Stimulated activated CD8-positive, alpha-beta memory T cell treated with anti-CD3 and anti-CD28 coated beads, Interleukin-4, amount 100 ng/mL, for 4 hours (primary cell): Measurements from ENCODE around the gene PNP.
A peak's percentile ranks its signal among the peaks of the same experiment; 100 is the strongest.
"Not testable (repeated sequence)": the region's sequence is repeated elsewhere in the genome, so short reads cannot be mapped to it uniquely, and the experiment has no call there.

Source experiments
- DNase-seq, 2 donors: peaks; one replicate each; pipeline ENCODE4 v3.0.0-alpha.2; 2020; ENCODE audit warnings: low read depth in 2 of 2, low spot score in 1 of 2

Gene PNP

DNA sequence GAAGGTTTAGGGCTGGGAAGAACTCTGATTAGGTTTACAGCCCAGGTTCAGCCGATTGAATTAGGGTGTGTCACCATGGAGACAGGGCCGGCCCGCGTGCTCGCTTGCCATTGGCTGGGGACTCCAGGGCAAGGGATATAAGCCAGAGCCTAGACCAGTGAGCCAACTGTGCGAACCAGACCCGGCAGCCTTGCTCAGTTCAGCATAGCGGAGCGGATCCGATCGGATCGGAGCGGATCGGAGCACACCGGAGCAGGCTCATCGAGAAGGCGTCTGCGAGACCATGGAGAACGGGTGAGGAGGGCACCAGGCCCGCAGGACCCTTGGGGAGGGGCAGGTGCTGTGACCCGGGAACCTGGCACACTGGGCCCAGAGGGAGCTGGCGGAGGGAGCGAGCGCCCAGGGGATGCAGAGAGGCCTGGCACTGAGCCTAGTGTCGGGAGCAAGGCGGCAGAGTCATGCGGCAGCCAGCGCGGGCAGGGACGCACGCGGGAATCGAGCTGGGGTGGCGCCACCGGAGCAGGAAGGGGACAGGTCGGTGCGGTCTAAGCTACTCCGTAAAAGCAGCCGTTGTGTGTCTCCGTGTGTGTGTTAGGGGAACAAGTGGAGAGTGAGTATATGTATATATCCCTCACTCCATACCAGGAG, at the start of gene PNP:
PNP (plus strand) TSS at position 165 of the 648 bp plus-strand sequence; CDS start at position 284, 119 bp downstream.
- DNase-seq: peak; percentile 73 to 74

DNA sequence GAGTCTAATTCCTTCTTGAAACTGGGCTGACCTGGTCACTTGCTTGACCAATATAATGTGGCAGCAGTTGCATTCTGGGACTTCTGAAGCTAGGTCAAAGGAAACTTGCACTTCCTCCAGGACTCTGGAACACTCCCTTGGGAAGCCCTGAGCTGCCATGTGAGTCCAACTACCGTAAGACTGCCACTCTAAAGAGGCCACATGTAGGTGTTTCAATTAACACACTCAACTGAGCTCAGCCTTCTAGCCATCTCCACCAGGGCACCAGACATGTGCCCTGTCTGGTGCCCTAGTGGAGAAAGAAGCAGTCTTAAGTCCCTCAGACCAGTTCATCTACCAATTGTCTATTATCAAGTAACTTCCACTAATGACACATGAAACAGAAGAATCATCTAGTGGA, 49.8 kb upstream of the PNP start:
- DNase-seq: no peak

DNA sequence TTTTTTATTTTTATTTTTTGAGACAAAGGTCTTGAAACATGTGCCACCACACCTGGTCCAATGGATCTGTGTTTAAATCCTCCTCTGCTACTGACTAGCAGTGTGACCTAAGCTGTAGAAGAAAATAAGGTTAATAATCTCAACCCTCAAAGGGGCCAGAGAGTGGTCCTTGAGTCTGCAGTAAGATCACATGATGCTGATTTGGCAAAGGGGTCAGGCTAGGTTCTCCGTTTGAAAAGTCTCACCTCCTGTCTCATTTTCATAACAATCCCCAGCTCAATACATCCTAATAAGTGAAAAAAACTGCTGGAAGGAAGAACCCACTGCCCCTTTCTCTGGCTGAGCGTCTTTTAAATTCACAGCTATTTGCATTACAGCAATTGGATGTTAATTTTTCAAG, 47.9 kb upstream of the PNP start:
- DNase-seq: no peak

DNA sequence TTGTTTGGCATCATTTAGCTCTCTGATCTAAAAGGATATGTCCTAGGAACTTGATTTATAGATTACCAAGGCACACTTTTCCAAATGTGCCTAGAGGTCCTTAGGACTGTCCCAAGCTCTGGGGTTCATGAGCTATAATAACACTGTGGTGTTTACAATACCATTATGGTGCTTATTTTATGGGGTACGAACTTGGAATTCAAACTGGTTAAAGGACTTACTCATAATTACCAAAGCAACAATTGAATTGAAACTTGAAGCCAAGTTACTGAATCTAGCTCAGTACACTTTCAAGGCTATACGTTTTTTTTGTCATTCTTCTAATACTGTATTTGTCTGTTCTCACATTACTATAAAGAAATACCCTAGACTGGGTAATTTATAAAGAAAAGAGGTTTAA, 46.3 kb upstream of the PNP start:
- no peak for DNase-seq

DNA sequence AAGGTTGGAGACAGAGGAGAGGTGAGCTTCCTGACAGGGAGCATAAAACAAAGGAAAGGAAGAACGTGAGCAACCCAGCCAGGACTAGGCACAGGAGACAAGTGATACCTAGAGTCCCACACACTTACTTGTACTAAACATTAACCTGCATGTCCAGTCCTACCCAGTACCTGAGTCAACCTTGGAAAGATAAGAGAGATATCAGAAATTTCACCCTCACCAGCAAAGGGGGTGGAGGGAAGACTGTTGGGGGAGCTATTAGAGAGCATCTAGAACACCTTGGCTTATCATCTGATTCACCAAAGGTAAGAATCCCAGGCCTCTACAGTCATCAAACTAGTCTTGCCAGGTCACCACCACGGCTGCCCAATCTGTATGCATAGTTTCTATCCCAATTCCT, 44.4 kb upstream of the PNP start:
- DNase-seq: no peak

DNA sequence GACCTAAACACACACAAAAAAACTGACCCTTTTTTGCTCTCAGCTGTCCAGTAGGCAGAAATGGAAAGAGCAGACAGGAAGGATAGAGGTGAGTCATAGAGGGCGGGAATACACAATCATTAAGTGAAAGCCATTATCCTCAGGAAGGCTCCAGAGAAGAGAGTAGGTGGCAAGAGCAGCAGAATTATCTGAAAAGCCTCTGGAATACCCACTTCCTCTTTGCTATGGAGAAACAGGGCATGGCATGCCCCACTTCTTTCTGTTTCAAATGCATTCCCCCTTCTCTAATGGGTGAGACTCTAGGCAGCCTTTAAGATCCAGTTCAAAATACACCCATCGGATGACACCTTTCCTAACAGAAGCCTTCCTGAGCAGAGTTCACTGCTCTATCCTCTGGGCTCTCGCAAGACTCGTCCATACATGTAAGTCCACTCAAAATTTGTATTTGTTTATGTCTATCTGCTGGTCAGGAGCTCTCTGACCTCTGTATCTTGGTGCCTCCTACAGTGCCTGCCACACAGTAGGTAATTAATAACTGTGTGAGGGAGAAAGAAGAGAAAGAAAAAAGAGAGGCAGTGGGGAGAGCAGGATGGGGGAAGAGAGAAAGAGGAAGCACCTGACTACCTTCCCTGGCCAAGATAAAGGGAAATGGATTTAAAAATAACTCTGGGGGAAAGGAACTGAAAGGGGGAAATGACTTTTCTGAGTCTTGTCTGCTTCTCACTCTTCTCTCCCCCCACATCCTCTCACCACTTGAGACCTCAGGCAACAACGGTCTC, 41.8 kb upstream of the PNP start:
- no peak for DNase-seq

DNA sequence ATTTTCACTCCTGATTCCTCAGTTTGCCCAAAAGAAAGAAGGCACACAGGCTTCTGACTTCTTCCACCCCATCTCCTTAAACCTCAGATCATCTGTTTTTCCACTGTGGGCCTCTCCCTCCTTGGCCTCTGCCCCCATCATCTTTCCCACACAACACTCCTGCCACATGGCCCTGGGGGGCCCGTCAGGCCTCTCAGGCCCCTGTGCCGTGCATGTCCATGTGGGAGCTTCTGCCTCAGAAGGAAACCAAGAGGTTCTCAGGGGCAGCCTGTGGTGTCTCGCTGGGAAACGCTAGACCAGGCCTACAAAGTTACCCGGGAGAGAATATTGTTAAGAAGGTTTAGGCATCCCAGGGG, 41.2 kb upstream of the PNP start:
- no peak for DNase-seq

DNA sequence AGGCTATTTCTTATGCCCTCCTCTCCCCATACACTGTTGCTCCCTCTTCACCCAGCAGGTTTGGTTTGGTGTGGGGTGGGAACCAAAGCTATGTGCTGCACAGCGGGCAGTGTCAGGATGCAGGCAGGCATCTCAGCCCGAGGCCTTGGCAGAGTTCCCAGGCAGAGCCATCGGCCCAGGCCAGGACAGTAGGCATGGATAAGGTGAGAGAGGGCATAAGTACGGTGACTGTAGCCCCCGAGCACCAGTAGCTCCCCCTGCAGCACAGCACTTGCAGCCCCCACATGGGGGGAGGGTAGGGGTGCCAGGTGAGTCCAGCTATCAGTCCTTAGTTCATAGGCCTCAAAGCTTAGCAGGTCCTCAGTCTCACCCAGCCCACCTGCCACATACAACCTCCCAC, 40.4 kb upstream of the PNP start:
- DNase-seq: no peak

DNA sequence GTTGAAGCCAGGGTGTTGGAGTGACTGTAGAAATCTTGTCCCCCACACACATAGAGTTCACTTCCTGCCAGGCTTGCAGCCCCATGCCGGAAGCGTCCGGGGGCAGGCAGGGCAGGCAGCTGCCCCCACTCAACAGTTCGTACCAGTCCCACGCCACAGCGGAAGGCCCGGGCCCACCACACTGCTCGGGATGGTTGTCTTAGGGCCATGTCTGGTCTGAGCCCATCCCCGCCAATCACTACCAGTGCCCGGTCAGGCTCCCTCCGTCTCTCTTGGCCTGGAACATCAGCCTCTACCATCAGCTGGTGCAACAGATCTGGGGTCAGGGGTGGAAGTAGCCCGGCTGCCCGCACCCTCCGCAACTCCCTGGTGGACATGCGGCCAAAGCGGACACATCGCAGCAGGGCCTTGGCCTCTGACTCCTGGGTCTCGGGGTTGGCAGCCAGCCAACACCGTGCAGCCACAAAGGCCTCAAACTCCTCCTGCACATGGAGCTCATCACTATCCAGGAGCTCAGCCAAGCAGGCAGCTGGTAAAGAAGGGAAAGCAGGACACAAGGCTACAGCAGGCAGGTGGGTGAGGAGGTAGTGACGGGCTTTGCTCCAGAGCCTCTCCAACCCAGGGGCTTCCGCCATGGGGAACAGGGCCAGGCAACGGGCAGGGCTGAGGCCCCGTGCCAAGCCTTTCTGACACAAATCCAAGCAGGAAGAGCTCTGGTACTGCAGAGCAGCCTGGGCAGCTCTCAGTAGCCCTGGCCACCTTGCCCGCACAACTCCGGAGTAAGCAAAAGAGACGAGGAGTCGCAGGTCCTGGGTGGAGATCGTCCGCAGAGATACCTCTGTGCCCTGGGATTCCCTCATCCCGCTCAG, 39.2 kb upstream of the PNP start:
- no peak for DNase-seq

DNA sequence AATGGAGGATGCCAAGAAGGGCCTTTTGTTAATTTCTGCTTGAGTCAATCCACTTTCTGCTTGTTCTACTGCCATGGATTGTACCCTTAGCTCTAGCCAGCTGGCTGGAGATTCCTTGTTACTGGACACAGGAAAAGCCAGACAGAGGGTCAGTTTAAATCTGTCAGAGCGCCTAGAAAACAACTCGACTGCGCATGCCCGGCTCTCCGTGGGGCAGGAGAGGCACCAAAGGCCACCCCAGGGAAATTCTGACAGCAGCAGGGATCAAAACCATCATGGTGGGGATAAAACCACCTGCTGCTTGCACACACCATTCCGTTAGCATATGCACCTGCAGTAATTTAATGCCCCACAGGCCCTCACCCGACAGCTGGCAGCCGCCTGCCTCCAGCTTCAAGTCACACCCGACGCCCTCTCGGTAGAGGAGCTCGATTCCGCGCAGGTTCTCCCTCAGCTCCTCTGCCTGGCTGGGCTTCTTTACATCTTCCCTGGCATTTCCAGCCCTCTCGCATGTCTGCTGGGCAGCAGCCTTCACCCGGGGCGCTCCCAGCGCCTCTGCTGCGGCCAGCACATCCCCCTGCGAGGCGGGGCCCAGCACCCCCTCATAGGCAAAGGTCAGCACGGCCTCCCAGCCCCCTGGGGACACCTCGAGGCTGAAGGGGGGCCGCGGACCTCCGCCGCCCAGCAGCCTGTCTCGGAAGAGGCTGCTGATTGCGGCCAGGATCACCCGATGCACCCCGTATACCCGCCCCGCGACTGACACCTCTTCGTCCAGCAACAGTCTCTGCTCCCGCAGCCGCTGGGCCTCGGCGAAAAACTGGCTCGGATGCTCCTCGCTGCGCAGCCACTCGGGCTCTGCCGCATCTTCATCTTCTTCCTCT, 34.3 kb upstream of the PNP start:
- no peak for DNase-seq

DNA sequence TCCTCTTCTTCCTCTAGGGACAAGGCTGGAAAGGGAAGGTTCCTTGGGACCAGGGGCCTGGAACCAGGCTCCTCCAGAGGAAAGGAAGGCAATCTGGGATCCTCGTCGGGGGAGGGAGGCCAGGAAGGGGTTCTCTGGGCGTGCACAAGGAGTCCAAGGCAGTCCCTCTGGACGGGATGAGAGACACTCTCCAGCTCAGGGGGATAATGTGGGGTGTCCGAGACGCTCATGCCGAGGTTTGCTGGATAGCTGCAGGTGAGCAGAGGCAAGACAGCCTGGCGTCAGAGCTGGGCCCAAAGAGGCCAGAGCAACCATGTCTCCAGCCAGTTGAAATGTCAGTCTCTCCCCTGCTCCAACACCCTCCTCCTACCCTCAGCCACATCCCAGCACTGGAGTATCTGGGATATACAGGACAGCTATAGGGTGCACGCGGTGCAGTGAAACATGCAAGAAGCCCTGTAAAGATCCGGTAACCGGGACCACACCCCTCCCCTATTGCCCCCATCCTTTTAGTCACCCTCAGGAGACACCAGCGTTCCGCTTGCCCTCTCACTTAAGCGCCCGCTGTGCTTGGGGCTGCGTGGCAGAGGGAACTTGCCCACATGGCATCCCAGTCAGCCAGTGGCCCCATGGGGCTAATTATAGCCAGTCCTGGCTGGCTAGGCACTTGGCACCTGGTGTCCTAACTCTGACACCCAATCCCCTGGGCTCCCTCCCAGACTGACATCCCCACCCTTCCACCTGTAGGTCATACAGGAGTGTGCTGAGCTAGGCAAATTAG, 33.4 kb upstream of the PNP start, which contains the start of gene KLHL33:
KLHL33 (minus strand) TSS at position 585 of the 781 bp plus-strand sequence; CDS start at position 230, 355 bp downstream.
- no peak for DNase-seq

DNA sequence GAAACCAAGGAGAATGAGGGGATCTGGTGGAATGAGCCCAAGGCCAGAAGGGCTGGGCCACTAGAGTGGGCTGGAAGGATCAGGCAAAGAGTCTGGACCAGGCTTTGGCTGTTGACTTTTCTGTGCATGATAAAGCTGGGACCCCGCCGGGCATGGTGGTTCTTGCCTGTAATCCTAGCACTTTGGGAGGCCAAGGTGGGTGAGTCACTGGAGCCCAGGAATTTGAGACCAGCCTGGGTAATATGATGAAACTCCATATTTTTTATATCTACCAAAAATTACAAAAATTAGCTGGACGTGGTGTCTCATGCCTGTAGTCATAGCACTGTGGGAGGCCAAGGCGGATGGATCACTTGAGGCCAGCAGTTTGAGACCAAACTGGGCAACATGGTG, 32.8 kb upstream of the PNP start:
- no peak for DNase-seq

DNA sequence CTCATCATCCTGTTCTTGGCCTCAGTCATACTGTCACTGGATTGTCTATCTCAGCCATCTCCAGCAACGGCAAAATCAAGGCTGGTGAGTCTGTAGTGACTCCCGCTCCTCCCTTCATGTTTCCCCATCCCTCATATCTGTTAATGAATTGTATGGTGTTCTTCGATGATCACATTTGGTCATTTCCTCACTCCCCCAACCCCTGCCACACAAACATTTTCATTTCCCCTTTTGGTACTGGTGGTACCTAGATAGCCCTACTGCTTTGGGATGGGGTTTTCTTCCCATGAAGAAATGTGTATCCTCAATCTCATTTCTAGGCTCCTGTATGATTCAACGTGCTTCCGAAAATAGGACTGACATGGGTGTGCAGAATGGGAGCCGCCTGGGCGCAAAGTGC, 30.5 kb upstream of the PNP start:
- DNase-seq: no peak

DNA sequence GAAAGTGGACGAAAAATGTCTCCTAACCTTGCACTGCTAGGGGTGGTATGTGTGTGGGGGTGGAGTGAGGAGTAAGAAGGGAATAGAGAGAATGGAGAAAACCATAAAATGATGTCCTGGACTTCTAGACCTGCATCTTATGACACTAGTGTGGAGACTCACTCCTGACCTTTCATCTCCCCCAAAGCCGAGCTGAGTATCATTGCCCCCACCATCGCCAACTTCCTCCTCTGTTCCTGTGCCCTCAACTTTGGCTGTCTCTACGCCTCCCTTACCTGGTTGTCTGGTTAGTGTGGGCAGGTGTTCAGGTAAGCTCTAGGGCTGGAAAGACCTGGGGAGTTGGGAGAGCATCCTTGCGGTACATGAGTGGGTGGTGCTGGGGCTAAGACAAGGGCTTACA, 28.7 kb upstream of the PNP start:
- DNase-seq: no peak

DNA sequence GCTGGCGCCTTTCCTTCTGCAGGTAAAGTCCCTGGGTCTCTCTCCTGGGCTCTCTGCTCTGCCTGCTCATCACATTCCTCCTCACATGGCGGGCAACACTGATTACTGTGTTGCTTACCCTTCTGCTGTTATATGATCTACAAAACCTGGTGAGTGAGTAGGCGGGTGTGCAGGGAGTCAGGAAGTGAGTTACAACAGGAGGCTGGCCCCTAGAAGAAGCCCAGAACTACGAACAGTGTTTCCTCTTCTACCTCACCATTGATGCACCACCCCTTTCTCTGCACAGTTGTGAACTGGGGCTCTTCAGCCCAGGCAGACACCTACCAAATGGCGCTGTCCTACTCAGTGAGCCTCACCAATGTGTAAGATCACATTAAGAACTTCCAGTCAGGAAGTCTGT, 28.3 kb upstream of the PNP start:
- no peak for DNase-seq

DNA sequence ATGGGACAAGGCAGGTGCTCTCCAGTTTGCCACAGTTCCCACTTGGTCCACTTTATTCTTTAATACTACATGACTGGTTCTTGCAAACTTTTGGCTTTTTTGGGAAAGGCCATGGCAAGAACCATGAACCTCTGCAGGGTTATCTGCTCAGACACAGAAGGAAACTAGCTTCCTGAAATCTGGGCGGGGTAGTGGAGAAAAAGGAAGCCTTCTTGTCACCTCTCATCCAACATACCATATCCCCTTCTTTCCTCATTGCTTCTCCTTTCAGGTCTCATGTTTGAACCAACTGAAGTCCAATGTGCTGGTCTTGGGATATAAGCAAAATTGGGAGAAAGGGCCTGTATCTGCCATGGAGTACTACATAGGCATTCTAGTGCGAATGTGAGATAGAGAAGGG, 27.7 kb upstream of the PNP start:
- DNase-seq: no peak

DNA sequence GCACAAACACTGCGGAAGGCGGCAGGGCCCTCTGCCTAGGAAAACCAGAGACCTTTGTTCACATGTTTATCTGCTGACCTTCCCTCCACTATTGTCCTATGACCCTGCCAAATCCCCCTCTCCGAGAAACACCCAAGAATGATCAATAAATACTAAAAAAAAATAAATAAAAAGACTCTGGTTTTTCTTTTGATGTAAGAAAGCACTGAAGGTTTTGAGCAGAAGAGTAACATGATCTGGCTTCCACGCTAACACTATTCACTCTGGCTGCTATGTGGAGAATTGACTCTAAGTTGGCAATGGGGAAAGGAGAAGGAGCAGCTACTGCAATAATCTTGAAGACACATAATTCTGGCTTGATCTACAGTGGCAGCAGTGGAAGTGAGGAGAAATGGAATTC, 25.6 kb upstream of the PNP start:
- DNase-seq: not testable (repeated sequence)

DNA sequence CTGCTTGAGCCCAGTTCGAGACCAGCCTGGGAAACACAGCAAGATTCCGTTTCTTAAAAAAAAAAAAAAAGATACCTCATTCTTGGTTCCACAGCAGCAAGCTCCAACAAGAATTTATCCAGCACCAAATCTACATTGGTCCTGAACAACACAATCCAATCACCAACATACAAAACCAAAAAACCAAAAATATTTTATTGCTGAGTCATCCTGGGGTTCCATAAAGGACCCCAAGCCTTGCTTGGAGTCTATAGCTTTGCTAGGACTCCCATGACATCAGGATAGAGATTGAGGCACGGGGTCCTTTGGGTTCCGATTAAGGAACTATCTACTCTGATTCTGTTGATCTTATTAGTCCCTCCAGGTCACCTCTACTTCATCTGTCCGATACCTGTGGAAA, 22.3 kb upstream of the PNP start:
- DNase-seq: no peak

DNA sequence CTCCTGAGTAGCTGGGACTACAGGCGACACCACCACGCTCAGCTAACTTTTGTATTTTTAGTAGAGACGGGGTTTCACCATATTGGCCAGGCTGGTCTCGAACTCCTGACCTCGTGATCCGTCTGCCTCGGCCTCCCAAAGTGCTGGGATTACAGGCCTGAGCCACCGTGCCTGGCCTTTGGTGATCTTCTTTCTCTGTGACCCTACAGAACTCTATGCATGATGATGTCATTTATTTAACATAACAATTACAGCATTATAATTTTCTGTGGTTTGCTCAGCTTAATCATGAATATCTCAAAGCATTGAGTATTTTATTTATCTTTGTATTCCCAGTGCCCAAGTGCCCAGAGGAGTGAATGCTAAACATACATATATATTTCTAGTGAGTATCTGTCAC, 16.4 kb upstream of the PNP start:
- not testable (repeated sequence) for DNase-seq
